ENCODE measurements around the gene UNC5C.

UNC5C gene

DNA sequence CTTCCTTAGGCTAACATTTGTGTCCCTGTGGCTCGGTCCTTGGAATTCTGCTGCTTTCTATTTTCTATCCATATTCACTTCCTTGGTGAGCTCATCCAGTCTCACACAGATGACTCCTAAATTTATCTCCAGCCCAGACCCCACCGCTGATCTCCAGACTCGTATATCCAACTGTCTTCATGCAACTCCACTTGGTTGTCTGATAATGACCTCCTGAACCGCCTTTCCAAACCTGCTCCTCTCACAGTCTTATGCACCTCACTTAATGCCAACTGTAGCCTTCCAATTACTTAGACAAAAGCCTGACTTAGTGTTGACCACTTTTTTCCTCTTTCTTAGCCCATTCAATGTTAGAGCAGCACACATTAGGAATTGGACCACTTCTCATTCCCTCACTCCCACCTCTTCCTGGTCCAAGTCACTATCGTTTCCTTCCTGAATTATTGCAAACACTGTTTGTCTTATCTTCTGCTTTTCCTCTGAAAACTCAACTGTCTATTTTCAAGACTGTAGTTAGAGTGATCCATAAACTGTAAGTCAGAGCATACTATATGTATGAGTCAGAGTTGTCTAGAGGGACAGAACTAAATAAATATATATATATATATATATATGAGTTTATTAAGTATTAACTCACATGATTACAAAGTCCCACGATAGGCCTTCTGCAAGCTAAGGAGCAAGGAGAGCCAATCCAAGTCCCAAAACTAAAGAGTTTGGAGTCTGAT lies 292.5 kb downstream of the UNC5C start:
- no peak for DNase-seq

GRCh38 chr4:95255396-95256107 lies 293.2 kb downstream of the UNC5C start:
- DNase-seq = no peak

DNA sequence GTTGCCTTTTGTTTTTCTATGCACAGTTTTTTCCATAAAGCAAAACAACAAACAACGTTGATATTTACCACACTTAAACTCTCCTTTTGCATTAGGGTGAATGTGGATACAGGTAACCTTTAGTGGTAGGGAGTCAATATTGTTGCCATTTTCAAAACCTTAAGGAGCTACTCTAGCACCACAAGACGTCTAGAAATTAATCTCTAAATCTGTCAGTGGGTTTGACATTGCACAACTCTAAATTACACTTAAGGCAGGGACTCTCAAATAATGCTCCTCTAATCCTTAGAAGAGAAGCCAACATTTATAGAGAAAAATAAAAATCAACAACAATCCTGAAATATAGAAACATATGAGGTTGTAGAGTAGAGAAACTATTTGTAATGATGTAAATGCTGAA lies 297.2 kb downstream of the UNC5C start:
- no peak for DNase-seq

- DNase-seq = no peak
Measured at GRCh38 chr4:95250544-95251137, 298.1 kb downstream of the UNC5C start.

DNA sequence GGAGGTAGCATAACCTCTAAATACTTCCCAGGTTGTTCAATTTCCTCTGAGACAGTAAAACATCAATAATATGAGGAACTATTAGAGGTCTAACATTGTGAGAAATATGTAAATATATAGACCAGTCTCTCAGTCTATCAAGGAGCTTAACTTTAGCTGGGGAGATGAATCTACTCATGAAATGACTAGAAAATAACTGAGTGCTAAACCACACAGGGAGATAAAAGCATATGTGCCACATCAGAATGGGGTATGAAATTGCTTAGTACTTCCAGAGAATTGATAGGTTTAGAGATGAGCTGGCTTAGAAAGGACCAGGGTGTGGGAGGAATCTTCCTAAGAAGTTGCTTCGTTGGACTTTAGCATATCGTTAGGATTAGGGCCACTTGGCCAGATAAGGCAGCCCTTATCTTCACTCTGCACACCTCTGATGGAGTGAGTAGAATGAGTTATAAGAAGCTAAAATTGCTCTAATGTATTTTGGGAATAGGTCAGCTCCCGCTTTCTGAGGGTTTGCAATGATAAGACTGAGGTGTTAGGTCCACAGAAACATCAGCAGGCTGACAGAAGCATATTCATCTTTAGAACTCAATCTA lies 299.2 kb downstream of the UNC5C start:
- DNase-seq = no peak

DNA sequence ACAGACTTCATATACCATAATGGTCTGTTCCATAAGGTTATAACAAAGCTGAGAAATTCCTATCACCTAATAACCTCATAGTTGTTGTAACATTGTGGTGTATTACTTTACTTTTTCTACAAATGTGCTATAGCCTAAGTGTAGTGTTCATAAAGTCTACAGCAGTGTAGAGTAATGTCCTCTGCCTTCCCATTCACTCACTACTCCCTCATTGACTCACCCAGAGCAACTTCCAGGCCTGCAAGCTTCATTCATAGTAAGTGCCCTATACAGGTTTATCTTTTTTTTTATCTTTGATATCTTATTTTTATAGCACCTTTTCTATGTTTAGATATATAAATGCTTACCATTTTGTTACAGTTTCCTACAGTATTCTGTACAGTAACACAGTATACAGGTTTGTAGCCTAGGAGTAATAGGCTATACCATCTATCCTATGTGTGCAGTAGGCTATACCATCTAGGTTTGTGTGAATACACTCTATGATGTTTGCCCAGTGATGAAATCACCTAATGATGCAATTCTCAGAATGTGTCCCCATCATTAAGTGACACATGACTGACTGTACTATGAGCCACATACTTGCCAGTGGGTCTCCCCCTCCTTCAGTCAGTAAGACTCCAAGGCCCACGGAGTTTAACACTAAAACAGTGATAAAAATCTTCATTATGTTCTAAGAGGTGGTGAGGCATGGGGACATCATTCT lies 299.9 kb downstream of the UNC5C start:
- DNase-seq = no peak

DNA sequence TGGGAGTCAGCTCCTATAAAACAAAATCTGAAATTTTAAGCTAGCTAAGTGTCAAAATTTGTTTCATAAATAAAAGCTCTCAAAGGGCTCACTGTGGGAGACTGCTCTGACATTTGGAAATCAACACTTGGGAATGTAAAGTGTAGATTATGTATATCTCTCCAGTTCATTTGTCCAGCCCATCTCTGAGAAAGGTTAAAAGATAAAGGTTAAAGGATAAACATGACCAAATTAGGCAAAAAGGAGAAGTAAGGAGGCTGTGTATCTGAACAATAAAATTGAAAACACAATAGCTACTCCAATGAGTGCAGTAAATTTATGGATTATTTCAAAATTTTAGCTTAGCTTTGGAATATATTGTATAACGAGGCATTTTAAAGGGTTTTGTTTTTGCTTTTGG lies 304.9 kb downstream of the UNC5C start:
- no peak for DNase-seq

- DNase-seq = no peak
Measured at GRCh38 chr4:95238554-95238953, 310.2 kb downstream of the UNC5C start.

DNA sequence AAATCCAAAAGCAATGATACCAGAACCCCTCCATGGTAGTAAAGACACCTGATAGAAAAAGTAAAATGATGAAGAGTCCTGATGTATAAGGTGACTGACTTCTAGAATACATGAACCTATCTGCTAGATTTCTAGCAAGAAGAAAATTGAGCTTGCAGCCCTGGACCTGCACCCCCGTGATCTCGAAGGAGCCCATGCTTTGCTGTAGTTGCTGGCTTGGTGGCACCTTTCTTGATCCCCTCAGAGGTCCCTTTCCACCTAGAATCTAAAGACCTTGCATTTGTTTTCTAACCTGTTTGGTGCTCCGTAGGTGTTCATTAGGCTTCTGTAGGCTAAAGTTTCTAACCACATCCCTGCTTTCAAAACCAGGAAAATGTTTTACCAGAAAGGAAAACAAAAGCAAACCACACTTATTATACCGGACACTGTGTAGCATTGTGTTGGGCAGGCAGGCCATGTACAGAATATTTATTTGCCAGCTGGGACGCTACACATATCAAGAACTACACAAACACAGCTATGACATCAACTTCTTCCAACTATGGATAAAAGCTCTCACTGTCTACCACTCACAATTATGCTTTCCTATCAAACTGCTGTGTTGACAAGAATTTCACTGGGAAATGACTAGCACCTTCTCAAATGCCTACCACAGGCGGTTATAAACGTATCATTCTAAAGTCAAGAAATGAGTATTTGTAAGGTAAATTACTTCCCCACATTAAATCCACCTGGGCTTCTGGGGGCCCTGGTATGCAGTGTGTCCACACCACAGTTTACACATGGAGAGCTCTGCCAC lies 316.2 kb downstream of the UNC5C start:
- no peak for DNase-seq

GRCh38 chr4:95231681-95232080 lies 317.1 kb downstream of the UNC5C start:
- DNase-seq = no peak

DNA sequence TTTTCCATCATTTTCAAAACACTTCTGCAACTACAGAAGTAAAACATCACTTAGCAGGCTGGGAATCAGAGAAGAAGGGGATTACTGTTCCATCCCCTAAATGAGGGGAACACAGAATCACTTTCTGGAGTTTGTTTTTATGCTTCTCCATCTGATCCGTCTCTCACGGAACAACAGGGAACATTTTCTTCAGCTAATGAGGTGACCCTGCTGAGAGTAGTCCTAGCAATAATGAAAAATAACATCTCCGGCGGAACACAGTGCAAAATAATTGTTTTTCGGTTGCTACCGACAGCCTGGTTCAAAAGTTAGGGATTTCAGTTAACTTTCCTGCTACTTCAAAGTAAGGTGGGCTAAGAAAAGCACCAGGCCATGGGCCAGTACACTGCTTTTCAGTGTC lies 322.9 kb downstream of the UNC5C start:
- no peak for DNase-seq

GRCh38 chr4:95224402-95224801 lies 324.4 kb downstream of the UNC5C start:
- no peak for DNase-seq

- DNase-seq = no peak
Measured at GRCh38 chr4:95220205-95221175, 328.3 kb downstream of the UNC5C start.

DNA sequence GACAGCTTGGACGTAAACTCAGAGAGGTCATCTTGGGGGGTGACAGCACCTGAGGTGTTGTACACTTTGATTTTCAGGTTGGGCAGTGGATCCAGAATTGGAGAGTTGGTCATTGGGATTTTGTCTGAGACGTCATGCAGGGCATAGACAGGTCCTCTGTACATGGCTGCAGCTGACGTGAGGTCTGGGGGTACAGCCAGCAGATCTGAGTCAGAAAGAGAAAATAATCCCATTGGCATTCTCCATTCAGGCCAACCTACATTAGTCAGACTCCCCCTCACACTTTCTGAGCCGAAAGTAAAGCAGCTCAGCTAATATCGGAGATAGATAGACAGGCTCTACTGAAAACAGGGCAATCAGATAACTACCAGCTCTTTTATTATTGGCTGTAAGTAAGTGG lies 329.7 kb downstream of the UNC5C start:
- no peak for DNase-seq

GRCh38 chr4:95217197-95217596 lies 331.6 kb downstream of the UNC5C start:
- DNase-seq = no peak

DNA sequence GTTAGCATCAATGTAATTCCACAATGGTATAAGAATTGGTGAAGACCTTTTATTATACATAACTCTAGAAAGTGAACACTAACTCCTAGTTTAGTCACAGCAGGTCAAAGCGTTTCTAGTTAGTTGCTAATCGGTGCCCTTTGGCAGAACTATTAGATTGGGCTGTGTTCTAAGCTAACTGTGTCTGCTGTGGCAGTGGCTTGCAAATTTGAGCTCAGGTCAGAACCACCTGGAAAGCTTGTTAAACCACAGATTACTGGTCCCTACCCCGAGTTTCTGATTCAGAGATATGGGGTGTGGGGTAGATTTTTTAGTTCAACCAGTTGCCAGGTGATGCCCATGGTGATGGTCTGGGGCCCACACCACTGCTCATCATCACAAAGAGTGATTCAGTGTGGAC lies 332.1 kb downstream of the UNC5C start:
- no peak for DNase-seq

GRCh38 chr4:95215991-95216605 lies 332.7 kb downstream of the UNC5C start:
- no peak for DNase-seq

- no peak for DNase-seq
Measured at GRCh38 chr4:95215043-95215442, 333.7 kb downstream of the UNC5C start.

DNA sequence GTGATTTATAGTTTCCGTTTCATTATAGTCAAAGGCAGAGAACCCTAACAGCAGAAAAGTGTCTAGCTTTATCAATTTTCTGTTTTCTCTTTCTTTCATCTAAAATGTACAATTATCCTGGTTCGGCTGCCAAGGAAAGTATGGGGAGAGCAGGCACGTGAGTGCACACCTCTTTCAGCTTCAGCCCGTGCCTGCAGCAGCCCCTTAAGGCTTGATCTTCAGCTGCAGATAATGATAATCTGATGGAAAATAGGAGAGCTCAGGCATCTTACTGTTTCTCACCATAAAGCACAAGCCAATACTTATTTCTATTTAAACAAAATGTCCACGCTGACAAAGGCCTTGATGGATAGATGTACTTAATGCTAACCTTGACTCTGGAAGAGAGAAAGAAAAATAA lies 334.4 kb downstream of the UNC5C start:
- no peak for DNase-seq

- no peak for DNase-seq
Measured at GRCh38 chr4:95213366-95213765, 335.4 kb downstream of the UNC5C start.

DNA sequence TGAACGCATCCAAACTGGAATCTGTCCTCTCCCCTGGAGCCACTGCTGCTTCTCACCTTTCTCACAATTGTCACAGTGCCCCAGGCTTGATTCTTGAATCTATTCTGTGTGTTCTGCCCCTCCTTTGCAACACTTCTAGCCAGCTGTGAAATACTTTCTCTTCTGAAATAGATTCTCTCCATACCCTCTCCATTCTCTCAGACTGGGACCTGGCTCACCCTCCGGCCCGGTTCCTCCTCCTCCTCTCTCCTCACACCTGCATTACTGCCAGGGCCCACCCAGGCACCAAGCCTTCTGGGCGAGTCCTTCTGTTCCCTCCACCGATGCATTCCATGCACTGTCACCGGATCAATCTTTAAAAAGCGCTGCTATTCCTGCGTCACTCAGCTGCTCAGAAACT lies 336.1 kb downstream of the UNC5C start:
- DNase-seq = no peak

Measured in NCI-H82 (cell line).